Activated T-cell treated with anti-CD3 and anti-CD28 coated beads, Interleukin-2, amount 50 U/mL, for 72 hours (primary cell): ENCODE data around the gene GKN2. TPM values are rescaled to one million over a fixed set of nuclear protein-coding genes. Genes with fewer than 3 reads are reported as not detected.

ENCODE experiments used
- ATAC-seq, 2 donors: fragments of 150-1000 bp; cut with Tn5 transposase; replicated peaks in 1 of 2; 2 replicates each; pipeline ENCODE4 v1.10.0; 2021; ENCODE audit warnings: moderate library complexity in 2 of 2, mild to moderate bottlenecking in 1 of 2
- DNase-seq, 2 donors: peaks; one replicate each; pipeline ENCODE4 v3.0.0; 2021 to 2022; ENCODE audit warnings: mixed read lengths in 1 of 2
- H3K27ac Mint-ChIP-seq: one replicate; pipeline ENCODE4 v1.8.0; 2022; ENCODE audit warnings: mild to moderate bottlenecking, moderate library complexity, mixed read lengths
- H3K27me3 Mint-ChIP-seq: one replicate; pipeline ENCODE4 v1.8.0; 2022; ENCODE audit warnings: low read depth, mixed read lengths
- H3K36me3 Mint-ChIP-seq, 2 donors: one replicate each; pipeline ENCODE4 v1.8.0; 2022; ENCODE audit warnings: mixed read lengths in 2 of 2, mild to moderate bottlenecking in 1 of 2; ENCODE audit not compliant: insufficient read depth in 2 of 2
- H3K4me1 Mint-ChIP-seq: one replicate; pipeline ENCODE4 v1.8.0; 2022; ENCODE audit warnings: low read depth, mixed read lengths
- H3K4me3 Mint-ChIP-seq, 2 donors: one replicate each; pipeline ENCODE4 v1.8.0; 2022; ENCODE audit warnings: mild to moderate bottlenecking in 2 of 2, mixed read lengths in 2 of 2, moderate library complexity in 2 of 2
- H3K9me3 Mint-ChIP-seq, 2 donors: one replicate each; pipeline ENCODE4 v1.8.0; 2022; ENCODE audit warnings: mixed read lengths in 2 of 2
- total RNA-seq, 2 donors: library from RNA; stranded (reverse); gene quantifications; one replicate each; pipeline ENCODE4 v1.2.3, GENCODE V29; 2022

GKN2 gene
- total RNA-seq, 2 donors from 2014 or later, result not detected

- Mint-ChIP-seq H3K36me3 (peaks cover 0 to 5% of the 10 kb centered on the region in 2 donors), H3K4me1 (peaks cover 8% of the 10 kb centered on the region), H3K27ac (no peak overlapping the region), H3K27me3 (peaks cover 47% of the 10 kb centered on the region), H3K4me3 (no peak overlapping the region), H3K9me3 (peaks cover 0 to 7% of the 10 kb centered on the region in 2 donors)
- DNase-seq (peak; percentile 50 to 55), ATAC-seq (peak; percentile 37 to 45)
Observed at GRCh38 chr2:68943581-68944568, 8.8 kb downstream of the GKN2 start.

- no peak for DNase-seq
- peaks cover 0 to 8% of the 10 kb centered on the region in 2 donors for H3K9me3 Mint-ChIP-seq
- H3K4me3 Mint-ChIP-seq, result no peak overlapping the region
- peaks cover 0 to 5% of the 10 kb centered on the region in 2 donors for H3K36me3 Mint-ChIP-seq
- H3K27me3 Mint-ChIP-seq, result peaks cover 50% of the 10 kb centered on the region
- ATAC-seq, result no peak
- peaks cover 8% of the 10 kb centered on the region for H3K4me1 Mint-ChIP-seq
- no peak overlapping the region for H3K27ac Mint-ChIP-seq
Observed at GRCh38 chr2:68942827-68943226, 9.9 kb downstream of the GKN2 start.

DNA sequence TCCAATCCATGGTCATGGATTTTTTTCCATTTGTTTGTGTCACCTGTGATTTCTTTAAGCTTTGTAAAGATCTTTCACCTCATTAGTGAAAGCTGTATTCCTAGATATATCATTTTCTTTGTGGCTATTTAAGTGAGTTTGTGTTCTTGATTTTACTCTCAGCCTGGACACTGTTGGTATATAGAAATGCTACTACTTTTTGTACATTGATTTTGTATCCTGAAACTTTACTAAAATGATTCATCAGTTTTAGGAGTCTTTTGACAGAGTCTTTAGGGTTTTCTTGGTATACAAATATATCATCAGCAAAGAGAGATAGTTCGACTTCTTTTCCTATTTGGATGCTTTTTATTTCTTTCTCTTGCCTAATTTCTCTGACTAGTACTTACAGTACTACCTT is 12.3 kb downstream of the GKN2 start:
- Mint-ChIP-seq H3K27me3 (peaks cover 49% of the 10 kb centered on the region), H3K27ac (peak overlapping the region; percentile 25), H3K4me1 (peaks cover 8% of the 10 kb centered on the region), H3K36me3 (peaks cover 0 to 5% of the 10 kb centered on the region in 2 donors), H3K4me3 (no peak overlapping the region), H3K9me3 (peaks cover 0 to 8% of the 10 kb centered on the region in 2 donors)
- peak; percentile 77 to 84 for ATAC-seq
- no peak for DNase-seq

DNA sequence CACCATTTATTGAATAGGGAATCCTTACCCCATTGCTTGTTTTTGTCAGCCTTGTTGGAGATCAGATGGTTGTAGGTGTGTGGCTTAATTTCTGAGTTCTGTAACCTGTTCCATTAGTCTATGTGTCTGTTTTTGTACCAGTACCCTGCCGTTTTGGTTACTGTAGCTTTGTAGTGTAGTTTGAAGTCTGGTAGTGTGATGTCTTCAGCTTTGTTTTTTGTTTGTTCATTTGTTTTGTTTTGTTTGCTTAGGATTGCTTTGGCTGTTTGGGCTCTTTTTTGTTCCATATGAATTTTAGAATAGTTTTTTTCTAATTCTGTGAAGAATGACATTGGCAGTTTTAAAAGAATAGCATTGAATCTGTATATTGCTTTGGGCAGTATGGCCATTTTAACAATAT is 12.7 kb downstream of the GKN2 start:
- H3K27ac Mint-ChIP-seq, result peak overlapping the region; percentile 25
- peaks cover 0 to 8% of the 10 kb centered on the region in 2 donors for H3K9me3 Mint-ChIP-seq
- no peak for DNase-seq
- H3K27me3 Mint-ChIP-seq, result peaks cover 51% of the 10 kb centered on the region
- H3K4me3 Mint-ChIP-seq, result no peak overlapping the region
- H3K36me3 Mint-ChIP-seq, result peaks cover 0 to 5% of the 10 kb centered on the region in 2 donors
- ATAC-seq, result no peak
- peaks cover 8% of the 10 kb centered on the region for H3K4me1 Mint-ChIP-seq

GRCh38 chr2:68938938-68939337 is 13.8 kb downstream of the GKN2 start:
- peaks cover 0 to 8% of the 10 kb centered on the region in 2 donors for H3K9me3 Mint-ChIP-seq
- H3K4me3 Mint-ChIP-seq, result no peak overlapping the region
- DNase-seq (no peak), ATAC-seq (no peak)
- peaks cover 51% of the 10 kb centered on the region for H3K27me3 Mint-ChIP-seq
- peaks cover 8% of the 10 kb centered on the region for H3K4me1 Mint-ChIP-seq
- H3K27ac Mint-ChIP-seq, result no peak overlapping the region
- H3K36me3 Mint-ChIP-seq, result peaks cover 0 to 5% of the 10 kb centered on the region in 2 donors

DNA sequence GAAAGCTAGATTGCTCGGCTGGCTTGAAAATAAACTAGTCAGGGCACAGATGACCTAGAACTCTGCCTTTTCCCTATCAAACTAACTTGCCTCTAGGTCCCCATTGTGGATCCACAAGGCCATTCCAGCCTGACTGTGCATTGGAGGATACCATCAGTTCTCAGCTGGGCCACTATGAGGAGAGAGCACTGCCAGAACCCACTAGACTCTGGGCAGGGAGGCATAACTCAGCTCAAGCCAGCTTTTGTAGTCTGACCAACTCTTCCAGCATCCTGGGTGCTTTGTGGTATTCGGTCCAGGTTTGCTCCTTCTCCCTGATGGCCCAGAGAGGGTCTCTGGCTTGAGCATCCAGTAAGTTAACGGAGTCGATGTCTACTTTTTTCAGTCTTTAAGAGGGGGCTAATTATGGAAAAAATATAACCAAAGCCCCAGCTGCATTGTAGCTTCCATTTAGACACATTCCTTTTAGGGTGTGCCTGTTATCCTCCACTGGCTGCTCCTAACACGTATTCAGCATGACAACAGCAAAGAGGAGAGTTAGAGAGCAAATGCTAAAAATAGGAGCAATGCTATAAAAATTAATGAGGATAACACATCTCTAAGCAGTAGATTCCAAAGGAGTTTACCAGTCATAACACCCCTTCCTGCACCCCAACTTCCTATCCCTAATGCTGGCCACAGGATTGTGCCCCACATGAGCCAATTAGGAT is 15.2 kb downstream of the GKN2 start:
- Mint-ChIP-seq H3K4me3 (no peak overlapping the region), H3K36me3 (peaks cover 0 to 5% of the 10 kb centered on the region in 2 donors), H3K9me3 (peaks cover 0 to 8% of the 10 kb centered on the region in 2 donors), H3K4me1 (peaks cover 8% of the 10 kb centered on the region), H3K27ac (no peak overlapping the region), H3K27me3 (peaks cover 46% of the 10 kb centered on the region)
- ATAC-seq (no peak), DNase-seq (no peak)

GRCh38 chr2:68936889-68937288 is 15.8 kb downstream of the GKN2 start:
- H3K36me3 Mint-ChIP-seq, result peaks cover 0 to 5% of the 10 kb centered on the region in 2 donors
- DNase-seq (no peak), ATAC-seq (no peak)
- no peak overlapping the region for H3K27ac Mint-ChIP-seq
- H3K4me3 Mint-ChIP-seq, result no peak overlapping the region
- peaks cover 0 to 8% of the 10 kb centered on the region in 2 donors for H3K9me3 Mint-ChIP-seq
- H3K4me1 Mint-ChIP-seq, result peaks cover 8% of the 10 kb centered on the region
- peaks cover 40% of the 10 kb centered on the region for H3K27me3 Mint-ChIP-seq

DNA sequence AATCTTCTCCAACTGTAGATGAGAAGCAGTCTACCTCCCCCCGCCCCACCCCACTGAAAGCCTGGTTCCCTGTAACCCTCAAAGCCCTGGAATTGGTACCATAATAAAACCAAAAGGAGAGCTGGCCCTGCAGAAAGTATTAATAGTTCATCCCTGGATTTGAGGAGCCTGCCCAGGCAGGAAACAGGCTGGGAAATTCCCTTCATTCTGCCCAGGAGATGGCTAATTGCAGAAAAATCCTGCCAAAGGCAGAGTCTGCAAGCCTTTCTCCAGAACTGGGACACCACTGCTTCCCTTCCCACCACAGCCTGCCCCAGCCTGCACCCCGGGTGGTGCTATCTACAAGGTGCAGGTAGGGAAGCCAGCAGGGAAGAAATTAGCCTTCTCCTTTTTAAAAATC is 16.3 kb downstream of the GKN2 start:
- Mint-ChIP-seq H3K4me3 (no peak overlapping the region), H3K27me3 (peaks cover 35% of the 10 kb centered on the region), H3K36me3 (peaks cover 0 to 5% of the 10 kb centered on the region in 2 donors), H3K27ac (no peak overlapping the region), H3K4me1 (peaks cover 8% of the 10 kb centered on the region), H3K9me3 (peaks cover 0 to 8% of the 10 kb centered on the region in 2 donors)
- ATAC-seq (no peak), DNase-seq (no peak)

GRCh38 chr2:68935471-68935870 is 17.2 kb downstream of the GKN2 start:
- Mint-ChIP-seq H3K36me3 (peaks cover 0 to 5% of the 10 kb centered on the region in 2 donors), H3K27me3 (peaks cover 31% of the 10 kb centered on the region), H3K4me3 (no peak overlapping the region), H3K9me3 (peaks cover 0 to 8% of the 10 kb centered on the region in 2 donors), H3K27ac (no peak overlapping the region), H3K4me1 (peaks cover 1% of the 10 kb centered on the region)
- no peak for DNase-seq
- no peak for ATAC-seq

- Mint-ChIP-seq H3K4me3 (no peak overlapping the region), H3K36me3 (no peaks in the 10 kb centered on the region), H3K27ac (no peak overlapping the region), H3K9me3 (peaks cover 0 to 2% of the 10 kb centered on the region in 2 donors), H3K27me3 (peaks cover 32% of the 10 kb centered on the region), H3K4me1 (no peaks in the 10 kb centered on the region)
- DNase-seq (no peak), ATAC-seq (no peak)
Observed at GRCh38 chr2:68934021-68934420, 18.7 kb downstream of the GKN2 start.

DNA sequence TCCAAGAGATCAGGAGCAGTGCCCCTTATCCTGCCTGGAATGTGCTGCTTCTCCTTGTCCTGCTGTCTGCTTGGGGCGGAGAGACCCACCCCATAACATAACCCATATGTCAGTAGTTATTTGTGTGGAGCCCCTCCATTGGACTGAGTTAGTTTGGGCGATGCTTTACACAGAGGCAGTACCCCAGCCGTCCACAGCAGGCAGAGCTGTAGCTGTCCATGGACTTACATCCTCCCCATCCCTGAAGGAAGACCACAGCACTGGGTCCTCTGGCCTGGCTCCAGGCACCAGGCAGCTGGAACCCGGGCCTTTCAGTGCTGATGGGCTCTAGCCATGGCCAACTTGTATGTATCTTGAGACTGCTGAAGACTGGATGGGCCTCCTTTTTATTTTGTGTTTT is 20.3 kb downstream of the GKN2 start:
- H3K4me1 Mint-ChIP-seq, result no peaks in the 10 kb centered on the region

DNA sequence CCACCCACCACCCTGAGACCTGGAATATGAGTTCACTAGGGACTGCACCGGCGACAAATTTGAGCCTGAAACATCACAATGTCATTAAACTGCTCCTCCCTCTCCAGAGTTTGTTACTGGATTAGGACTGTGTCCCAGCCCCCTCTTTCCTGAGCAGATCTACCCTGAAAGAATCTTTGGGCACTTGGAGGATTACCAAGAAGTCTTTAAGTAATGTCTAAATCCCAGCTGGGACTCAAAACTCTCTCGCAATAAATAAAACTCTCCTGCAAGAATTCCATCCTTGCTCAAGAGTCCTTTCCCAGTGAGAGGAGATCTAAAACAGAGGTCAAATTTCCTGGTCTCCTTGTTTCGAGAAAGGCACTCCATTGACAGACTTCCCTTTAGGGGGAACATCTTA is 20.9 kb downstream of the GKN2 start:
- ATAC-seq, result no peak
- Mint-ChIP-seq H3K36me3 (no peaks in the 10 kb centered on the region), H3K4me3 (no peak overlapping the region), H3K27me3 (peaks cover 25% of the 10 kb centered on the region), H3K27ac (no peak overlapping the region), H3K9me3 (no peaks in the 10 kb centered on the region), H3K4me1 (no peaks in the 10 kb centered on the region)
- DNase-seq, result no peak

More for the DNA sequence above, 20.3 kb downstream of the GKN2 start:
- H3K27ac Mint-ChIP-seq, result no peak overlapping the region
- DNase-seq (no peak), ATAC-seq (no peak)
- peaks cover 25% of the 10 kb centered on the region for H3K27me3 Mint-ChIP-seq
- H3K9me3 Mint-ChIP-seq, result no peaks in the 10 kb centered on the region
- H3K36me3 Mint-ChIP-seq, result no peaks in the 10 kb centered on the region
- H3K4me3 Mint-ChIP-seq, result no peak overlapping the region

- ATAC-seq, result peak in 1 of 2 donors; percentile 39
- no peak overlapping the region for H3K4me3 Mint-ChIP-seq
- DNase-seq, result no peak
Observed at GRCh38 chr2:68931149-68931711, 21.5 kb downstream of the GKN2 start.

More at GRCh38 chr2:68931149-68931711, 21.5 kb downstream of the GKN2 start:
- H3K9me3 Mint-ChIP-seq, result no peaks in the 10 kb centered on the region
- peaks cover 25% of the 10 kb centered on the region for H3K27me3 Mint-ChIP-seq
- H3K27ac Mint-ChIP-seq, result no peak overlapping the region
- no peaks in the 10 kb centered on the region for H3K4me1 Mint-ChIP-seq
- H3K36me3 Mint-ChIP-seq, result no peaks in the 10 kb centered on the region
